Embryonic facial prominence (tissue), 1 donor: ENCODE results near the gene SFPQ.
"Not testable (repeated sequence)": the region's sequence is repeated elsewhere in the genome, so short reads cannot be mapped to it uniquely, and the experiment has no call there.

Experiments used
- DNase-seq: peaks from one replicate; pipeline ENCODE4 v3.0.0-alpha.2; 2016; ENCODE audit errors: extremely low spot score

SFPQ gene

DNA sequence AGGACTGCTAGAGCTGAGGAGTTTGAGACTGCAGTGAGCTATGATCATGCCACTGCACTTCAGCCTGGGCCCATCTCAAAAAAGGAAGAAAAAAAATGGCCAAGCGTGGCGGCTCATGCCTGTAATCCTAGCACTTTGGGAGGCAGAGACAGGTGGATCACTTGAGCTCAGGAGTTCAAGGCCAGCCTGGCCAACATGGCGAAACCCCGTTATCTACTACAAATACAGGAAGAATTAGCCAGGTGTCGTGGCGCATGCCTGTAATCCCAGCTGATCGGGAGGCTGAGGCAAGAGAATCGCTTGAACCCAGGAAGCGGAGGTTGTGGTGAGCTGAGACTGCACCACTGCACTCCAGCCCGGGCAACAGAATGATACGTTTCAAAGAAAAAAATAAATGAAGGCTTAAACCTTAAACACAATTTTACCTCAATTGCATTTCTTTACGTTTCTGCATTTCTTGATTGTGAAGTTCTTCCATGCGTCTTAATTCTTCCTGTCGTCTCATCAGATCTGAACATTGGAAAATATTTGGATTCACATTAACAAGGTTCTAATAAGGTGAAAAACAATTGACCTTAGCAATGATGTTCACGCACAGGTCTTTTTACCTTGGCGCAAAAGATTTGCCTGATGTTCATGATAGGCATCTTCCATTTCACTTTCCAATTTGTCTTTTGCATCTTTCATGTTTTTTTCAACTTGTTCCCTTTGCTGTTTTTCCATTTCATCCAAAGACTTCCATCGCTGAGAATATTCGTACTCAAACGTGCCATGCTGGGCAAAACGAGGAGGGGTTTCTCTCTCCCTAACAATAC lies 4.2 kb downstream of the SFPQ start:
- no peak for DNase-seq

DNA sequence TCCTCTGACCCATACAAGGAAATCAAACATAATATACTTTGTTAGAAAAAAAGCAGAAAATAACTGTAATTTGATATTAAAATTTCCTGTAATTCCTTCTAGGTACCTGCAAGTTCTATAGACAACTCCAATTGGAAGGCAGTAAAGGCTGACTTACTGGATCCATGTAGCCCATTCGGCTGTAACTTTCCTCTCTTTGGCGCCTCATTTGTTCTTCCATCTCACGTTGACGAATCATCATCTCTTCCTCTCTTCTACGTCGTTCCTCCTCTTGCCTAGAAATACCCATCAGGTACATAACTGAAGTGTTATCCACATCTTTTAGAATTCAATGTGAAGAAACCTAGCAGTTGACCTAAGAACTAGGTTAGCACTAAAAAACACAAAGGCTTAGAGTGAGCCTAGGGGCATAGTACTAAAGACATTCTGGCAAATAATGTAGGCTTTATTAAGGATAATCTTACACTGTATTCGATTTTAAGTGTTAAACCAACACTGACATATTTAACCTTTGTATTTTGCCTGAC lies 5.1 kb downstream of the SFPQ start:
- DNase-seq, result no peak

DNA sequence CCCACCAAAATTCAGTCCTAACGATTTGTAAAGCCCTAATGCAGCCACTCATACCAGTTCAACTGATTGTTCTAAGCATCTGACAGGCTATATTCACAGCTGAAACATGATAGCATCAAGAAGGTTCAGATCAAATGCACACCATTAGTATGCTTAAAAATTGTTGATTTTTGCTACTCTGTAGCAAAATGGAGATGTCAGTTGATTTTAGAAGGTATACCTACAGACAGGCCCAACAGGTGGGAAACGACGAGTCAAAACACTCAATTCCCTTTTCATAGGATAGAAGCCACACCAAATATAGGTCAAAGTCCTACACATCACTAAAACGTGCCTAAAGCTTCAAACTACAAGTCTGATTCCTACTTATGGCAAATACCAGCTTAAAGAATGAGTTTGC lies 6.7 kb downstream of the SFPQ start:
- no peak for DNase-seq

DNA sequence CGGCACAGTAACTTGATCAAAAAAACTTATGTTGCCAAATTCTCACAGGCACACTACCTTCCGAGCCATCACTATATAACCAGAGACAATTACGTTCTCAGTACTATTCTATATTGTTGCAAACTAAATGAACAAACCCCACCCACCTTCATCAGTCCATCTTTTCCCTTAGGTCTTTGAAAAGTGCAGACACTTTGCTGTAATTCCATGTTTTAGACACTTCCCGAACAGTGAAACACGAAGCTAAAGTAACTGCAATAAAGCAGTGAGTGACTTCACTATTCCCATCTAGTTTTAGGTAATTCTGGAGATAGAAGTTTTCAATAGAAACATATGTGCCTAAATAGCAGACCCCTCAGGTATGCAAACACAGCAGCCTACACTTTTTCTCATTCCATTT lies 7.7 kb downstream of the SFPQ start:
- DNase-seq, result no peak

DNA sequence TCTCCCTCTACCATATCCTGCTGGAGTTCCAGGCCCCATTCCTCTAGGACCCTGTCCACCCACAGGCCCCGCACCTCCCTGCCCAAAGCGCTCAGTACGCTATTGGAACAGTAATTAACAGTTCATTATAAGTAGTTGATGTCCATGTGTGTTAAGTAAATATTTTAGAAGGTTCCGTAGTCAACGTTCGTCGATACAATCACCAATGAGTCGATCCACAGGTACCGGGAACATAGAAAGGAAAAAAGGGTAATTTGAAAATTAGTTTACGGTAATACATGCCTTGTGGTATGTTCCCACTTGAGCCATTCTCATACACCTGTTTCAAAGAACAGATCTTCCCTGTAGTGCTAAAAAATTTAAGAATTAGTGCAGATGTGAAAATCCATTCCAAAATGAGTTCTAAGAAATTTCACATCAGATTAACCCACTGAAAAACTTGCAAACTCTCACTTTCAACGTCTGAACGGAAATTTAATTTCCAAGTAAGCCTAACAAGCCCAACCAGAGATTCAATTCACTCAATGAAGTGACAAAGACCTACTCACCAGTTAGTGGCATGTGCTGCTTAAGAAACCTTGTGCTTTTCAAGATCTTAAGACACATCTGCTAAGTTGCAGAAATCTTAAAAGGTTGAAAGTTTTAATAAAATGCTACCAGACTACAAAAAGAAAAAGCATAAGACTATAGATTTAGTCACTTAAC lies 8.3 kb downstream of the SFPQ start:
- DNase-seq, result no peak

DNA sequence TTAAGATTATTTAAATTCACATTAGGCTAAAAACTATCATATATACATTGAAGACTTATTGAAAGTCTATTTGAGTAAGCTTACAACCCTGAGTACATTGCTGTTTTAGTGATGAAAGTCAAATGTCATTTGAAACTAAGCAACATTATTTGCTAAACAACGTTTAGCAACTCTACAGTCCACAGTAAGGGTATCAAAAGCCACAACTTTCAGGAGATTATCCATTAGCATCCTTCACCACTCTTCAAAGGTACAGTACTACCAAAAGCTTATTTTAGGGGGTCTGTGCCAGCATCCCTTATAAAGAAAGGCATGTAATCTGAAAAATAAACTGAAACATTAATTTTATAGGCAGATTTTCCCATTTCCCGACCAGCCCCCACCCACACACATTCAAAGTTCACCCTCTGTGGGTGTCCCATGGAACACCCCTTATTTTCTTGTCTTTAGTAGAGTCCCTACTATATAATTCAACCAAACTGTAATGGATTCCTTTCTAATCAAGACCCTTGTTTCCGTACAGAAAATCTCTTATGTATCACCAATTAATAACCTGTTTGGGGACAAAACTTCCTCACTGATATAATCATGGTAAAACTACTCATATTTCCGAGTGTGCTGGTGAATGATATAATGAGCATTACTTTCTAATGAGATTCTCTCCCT lies 11.0 kb downstream of the SFPQ start:
- DNase-seq, result no peak

DNA sequence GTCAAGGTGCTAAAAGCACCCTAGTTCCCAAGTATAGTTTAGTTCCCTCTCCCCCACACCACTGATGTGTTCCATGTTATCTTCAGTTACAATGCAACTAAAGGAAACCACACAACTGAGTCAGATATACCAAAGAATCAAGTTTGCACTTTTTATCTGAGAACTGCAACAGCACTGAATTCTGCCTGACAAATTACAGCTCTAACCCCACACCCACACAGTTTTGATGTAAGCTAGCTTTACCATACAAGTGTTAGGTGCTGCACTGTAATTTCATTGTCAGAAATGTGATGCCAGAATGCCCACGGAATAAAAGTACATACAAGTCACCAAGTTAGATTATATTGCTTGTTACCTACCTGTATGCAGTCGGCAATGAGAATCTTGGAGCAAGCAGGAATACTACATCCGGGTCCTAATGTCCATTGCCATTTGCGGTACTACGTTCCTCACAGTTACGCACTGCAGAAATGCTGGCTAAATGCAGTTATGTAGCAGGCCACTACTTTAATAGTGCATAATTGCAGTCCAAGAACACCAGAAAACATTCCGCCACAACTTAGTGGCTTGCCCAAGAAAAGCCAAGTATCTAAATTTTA lies 12.1 kb downstream of the SFPQ start:
- DNase-seq, result no peak

DNA sequence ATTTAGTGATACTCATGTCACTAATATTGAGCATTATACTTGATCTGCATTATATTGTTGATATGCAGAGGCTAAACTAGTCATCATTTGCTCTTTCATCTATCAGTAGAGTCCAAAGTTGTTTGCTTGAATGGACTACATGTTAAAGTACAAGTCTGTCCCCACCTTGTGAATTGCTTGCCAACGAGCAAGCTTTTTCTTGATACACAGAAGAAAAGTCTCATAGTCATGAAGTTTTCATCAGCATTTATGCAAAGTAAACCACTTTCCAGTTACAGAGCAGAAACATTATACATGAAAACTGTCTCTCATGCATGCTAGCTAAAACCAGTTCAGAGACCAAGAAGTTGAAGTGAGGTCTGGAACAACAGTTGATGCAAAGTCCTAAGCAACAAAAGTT lies 13.0 kb downstream of the SFPQ start:
- DNase-seq, result no peak

DNA sequence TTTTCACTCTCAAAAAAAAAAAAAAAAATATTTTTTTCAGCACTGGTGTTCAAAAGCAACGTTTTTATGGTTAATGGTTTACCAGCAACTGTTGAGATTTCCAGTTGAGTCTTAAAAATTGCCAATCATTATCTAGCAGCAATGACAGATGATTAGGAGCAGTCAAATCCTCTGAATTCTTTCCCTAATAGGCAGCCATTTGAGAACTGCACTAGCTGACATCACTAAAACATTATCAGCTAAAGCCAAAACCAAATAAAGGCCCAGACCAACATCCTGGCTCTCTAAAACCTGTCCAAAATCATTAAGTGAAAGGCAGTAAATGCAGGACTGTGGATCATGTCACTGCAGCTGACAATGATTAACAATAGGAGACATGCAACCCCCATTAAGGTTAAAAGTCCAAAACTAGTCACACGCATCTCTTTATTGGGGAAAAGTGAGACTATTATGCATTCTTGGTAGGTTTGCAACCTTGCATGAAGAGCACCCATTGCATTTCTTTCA lies 14.0 kb downstream of the SFPQ start:
- no peak for DNase-seq

DNA sequence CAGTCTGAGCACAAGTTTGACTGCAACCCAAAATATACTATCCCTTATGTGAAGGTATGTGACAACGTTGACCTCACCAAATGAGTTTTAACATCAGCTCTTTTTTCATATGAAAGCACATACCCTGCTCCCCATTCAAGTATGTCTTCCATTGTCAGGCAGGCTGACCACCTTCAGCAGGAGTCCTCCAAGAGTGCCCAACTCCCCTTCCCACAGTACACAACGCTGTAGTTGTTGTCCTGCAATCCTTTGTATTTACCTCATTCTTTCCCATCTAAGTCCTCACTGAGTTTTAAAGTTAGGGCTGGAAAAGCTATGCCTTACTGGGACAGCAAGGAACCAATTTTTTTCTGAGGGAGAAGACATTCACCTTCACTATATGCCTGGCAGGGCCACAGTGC lies 14.7 kb downstream of the SFPQ start:
- no peak for DNase-seq

DNA sequence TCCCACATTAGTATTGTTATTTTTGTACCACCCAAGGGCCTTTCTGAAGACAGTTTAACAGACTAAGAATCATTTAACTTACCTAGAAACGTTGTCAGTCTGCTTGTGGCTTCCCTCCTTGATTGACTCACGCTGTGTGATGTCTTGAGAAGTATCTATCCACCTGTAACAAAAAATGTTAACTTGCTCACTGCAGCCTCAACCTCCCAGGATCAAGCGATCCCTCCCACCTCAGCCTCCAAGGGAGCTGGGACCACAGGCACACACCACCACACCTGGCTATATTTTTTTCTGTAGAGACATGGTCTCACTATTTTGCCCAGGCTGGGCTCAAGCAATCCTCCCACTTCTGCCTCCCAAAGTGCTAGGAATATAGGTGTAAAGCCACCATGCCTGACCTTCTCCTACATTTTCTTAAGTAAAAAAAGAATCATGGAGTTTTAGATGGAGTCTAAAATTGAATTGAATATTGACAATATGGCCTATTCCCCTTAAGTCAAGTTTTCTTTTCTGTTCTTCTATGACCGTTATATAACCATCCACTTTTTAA lies 15.6 kb downstream of the SFPQ start:
- no peak for DNase-seq

DNA sequence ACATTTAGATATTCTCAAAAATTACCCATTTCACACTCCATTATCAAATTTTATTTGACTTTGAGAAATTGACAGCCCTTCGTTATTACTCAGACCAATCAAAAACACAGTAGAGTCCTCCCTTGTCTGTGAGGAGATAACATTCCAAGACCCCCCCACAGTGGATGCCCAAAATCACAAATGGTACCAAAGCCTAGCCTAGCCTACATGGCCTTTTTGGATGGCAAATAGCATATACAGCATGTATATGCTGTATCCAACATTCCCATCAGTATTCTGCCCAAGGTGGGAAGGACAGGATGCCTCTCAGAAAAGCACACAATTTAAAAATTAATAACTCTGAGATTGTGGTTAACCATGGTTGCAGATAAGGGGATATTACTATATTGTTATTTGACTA lies 17.3 kb downstream of the SFPQ start:
- DNase-seq, result no peak

DNA sequence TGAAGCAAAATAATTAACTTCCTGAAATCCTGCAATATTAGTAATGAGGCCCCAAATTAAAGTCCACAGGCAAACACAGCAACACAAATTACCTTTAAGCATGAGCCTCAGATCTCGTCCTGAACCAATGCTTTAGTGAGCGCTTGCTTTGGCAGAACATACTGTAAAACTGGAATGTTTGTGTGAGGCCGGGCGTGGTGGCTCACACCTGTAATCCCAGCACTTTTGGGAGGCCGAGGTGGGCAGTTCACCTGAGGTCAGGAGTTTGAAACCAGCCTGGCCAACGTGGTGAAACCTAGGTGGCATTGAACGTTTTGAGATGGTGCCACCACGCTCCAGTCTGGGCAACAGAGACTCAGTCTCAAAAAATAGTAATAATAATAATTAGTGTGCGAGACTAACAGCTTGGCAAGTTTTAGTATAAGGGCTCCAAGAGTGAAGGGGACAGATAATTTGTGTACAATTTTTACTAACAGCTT lies 17.8 kb downstream of the SFPQ start:
- DNase-seq, result no peak

DNA sequence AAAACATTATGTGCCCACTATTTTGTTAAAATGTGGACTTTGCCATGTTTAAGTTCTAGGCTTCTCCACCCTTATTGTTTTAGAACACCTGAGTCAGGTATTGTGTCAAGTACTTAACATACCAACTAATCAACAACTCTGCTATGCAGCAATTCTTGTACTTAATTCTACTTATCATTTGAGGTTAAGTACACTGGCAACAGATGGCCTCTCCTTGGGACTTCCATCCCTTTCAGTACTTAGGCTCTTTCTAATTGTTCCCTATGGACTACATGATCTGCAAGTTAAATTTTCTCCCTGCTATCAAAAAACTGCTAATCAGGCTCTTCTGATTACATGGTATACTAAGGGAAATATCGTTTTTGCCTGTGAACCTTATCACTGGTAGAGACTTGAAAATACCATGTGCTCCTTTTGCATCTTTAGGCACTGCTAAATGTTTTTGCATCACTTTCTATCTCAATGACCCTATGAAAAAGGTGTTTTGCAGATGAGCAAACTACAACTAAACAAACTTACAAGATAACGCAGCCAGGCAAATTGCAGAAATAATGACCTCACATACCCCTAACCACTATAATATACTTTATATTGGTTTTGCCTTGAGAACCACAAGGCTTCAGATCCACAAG lies 18.9 kb downstream of the SFPQ start:
- DNase-seq, result no peak

DNA sequence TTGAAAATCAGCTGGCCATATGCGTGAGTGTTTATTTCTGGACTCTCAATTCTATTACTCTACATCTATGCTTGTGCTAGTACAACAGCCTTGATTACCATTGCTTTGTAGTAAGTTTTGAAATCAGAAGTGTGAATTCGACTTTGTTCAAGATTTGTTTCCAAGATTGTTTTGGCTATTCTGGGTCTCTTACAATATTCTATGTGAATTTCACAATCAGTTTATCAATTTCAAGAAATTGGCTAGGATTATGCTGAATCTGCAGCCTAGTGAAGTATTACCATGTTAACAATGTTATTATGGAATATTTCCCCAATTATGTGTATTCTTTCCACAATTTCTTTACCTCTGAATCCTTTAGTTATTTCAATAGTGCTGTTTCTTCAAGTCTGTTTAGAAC lies 19.5 kb downstream of the SFPQ start:
- no peak for DNase-seq

DNA sequence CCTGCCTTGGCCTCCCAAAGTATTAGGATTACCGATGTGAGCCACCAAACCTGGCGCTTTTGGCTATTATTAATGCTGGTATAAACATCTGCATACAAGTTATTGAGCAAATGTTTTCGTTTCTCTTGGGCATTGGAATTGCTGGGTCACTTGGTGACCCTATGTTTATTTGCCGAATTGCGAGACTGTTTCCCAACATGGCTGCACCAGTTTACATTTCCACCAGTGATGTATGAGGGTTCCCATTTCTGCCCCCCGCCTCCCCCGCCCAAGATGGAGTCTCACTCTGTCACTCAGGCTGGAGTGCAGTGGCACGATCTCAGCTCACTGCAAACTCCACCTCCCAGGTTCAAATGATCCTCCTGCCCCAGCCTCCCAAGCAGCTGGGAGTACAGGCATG lies 20.9 kb downstream of the SFPQ start:
- no peak for DNase-seq

DNA sequence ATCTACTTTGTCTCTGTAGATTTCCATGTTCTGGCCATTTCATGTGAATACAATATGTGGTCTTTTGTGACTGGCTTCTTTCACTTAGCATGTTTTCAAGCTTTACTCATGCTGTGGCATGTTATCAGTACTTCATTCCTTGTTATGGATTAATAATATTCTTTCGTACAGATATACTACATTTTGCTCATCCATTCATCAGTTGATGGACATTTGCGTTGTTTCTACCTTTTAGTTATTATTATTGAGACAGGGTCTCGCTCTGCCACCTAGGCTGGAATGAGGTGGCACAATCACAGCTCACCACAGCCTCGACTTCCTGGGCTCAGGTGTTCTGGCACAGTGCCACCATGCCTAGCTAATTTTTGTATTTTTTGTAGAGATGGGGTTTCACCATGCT lies 21.4 kb downstream of the SFPQ start:
- no peak for DNase-seq

DNA sequence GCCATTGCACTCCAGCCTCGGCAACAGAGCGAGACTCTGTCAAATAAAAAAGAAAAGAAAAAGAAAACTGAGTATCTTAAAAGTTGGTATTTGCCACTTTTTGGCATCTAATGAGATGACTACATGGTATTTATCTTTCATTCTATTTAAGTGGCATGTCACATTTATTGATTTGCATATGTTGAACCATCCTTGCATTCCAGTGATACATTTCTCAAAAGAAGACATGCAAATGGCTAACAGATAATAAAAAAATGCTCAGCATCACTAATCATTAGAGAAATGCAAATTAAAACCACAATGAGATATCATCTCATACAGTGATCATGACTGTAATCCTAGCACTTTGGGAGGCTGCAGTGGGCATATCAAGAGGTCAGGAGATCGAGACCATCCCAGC lies 28.1 kb downstream of the SFPQ start:
- DNase-seq, result no peak

DNA sequence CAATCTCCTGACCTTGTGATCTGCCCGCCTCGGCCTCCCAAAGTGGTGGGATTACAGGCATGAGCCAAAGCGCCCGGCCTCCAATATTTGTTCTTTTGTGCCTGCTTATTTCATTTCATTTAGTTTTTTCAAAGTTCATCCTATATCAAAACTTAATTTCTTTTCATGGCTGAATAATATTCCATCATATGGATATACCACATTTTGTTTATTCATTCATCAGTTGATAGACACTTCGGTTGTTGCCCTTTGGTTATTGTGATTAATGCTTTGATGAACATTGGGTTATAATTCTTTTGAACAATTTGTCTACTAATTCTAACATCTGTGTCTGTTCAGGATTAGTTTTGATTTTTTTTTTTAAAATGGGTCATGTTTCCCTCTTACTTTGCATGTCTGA lies 41.7 kb downstream of the SFPQ start:
- DNase-seq, result no peak

DNA sequence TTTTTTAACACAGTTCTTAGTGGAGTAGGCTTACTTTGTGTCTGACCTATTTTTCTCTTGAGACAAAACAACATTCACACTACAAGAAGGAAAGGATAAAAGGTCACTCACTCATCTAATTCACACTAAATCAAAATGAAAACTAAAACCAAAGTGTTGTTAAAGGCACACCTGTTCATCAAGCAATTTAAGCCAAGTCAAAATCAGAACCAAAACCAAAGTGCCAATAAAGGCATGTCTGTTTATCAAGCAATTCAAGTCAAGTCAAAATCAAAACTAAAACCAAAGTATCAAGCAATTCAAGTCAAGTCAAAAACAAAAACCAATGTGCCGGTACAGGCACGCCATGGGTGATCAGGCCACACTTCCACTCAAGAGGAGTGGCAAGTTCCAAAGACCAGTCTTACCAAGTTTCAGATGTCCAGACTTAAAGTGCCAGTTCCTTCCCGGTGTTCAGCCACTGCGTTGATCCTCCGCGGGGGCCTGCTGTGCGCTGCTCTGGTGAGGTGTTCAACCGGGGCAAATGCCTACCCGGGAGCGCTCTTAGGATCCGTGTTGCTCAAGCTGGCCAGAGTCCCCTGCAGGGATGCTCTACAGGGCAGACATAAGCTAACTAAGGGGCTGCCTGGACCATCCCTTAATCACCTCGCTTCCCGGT lies 46.9 kb downstream of the SFPQ start:
- not testable (repeated sequence) for DNase-seq
